Hepatocyte (in vitro differentiated cells): ENCODE results near the gene IFT43.

Source experiments
- CTCF ChIP-seq: fragments of 200-600 bp; sonication (generic); IDR thresholded peaks from 2 replicates; pipeline ENCODE4 v1.5.1; 2016; ENCODE audit warnings: antibody characterized with exemption, mild to moderate bottlenecking; ENCODE audit not compliant: poor library complexity
- EZH2 ChIP-seq: fragments of 200-600 bp; sonication (generic); IDR thresholded peaks from 2 replicates; pipeline ENCODE4 v1.6.1; 2016; ENCODE audit warnings: antibody characterized with exemption, mild to moderate bottlenecking, borderline replicate concordance
- EZH2phosphoT487 ChIP-seq: fragments of 200-600 bp; sonication (generic); IDR thresholded peaks from one replicate; pipeline ENCODE4 v1.6.1; 2018; ENCODE audit warnings: antibody characterized with exemption, mild to moderate bottlenecking, low read depth, moderate library complexity; ENCODE audit not compliant: unreplicated experiment, severe bottlenecking

DNA sequence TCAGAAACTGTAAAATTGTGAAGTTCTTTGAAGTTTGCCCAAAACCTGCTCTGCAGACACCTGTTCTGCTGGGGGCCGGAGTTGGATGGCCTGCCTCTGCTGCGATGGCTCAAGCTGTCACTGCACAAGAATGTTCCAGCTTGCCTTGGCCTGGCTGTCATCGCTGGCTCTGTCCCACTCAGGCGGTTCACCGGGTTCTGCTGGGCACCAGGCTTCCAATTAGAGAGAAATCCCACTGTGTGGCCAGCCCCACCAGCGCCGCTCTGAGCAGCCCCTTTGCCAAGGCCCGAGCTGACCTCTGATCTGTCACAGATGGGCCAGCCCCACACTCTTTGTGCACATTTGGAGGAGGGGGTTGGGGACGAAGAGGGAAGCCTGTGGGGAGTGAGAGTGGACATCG, 94.5 kb downstream of the IFT43 start:
- TF ChIP-seq CTCF (no peak), EZH2phosphoT487 (no peak), EZH2 (no peak)
